Caco-2 (cell line): ENCODE data around the gene DRGX. TPM values are rescaled to one million over a fixed set of nuclear protein-coding genes. Genes with fewer than 3 reads are reported as not detected.

ENCODE experiments used
- BruUV-seq: library from RNA; stranded (reverse); fragments of 400-500 nt; replicated peaks from 2 replicates; lab custom pipeline; 2021; lab: Mats Ljungman, UMichigan
- CTCF ChIA-PET: fragments of 300-600 bp; sonication (Branson Sonifier 250); formaldehyde crosslinking; loops from one replicate; lab custom pipeline; 2022; ENCODE audit warnings: antibody characterized with exemption; lab: Charles Lee
- POLR2A ChIA-PET: fragments of 300-600 bp; sonication (Branson Sonifier 250); formaldehyde crosslinking; loops from one replicate; lab custom pipeline; 2022; ENCODE audit warnings: antibody characterized with exemption; lab: Charles Lee
- DNase-seq, 2 experiments: peaks; one replicate each; pipeline versions ENCODE4 v3.0.0 to v3.0.0-alpha.2; 2020 to 2022
- H3K27me3 ChIP-seq: replicated peaks from 2 replicates; pipeline ENCODE4 v1.6.0; 2011; ENCODE audit warnings: low read length; ENCODE audit not compliant: control insufficient read depth, insufficient read depth
- H3K36me3 ChIP-seq: 2 replicates; pipeline ENCODE4 v1.5.1; 2011; ENCODE audit warnings: low read length; ENCODE audit not compliant: control insufficient read depth, insufficient read depth
- H3K4me1 ChIP-seq: fragments of 250-450 bp; sonication (Bioruptor Pico); 2 replicates; pipeline ENCODE4 v1.5.1; 2020; ENCODE audit warnings: mild to moderate bottlenecking
- H3K4me3 ChIP-seq: 2 replicates; pipeline ENCODE4 v1.5.1; 2011; ENCODE audit warnings: low read depth, mild to moderate bottlenecking, control low read depth, low read length
- H3K9me3 ChIP-seq: fragments of 250-450 bp; sonication (Bioruptor Pico); 2 replicates; pipeline ENCODE4 v1.5.1; 2020; ENCODE audit warnings: mild to moderate bottlenecking, moderate library complexity
- H3K27ac Mint-ChIP-seq: one replicate; pipeline ENCODE4 v1.8.0; 2022; ENCODE audit warnings: mixed read lengths; ENCODE audit not compliant: unreplicated experiment
- H3K27me3 Mint-ChIP-seq: one replicate; pipeline ENCODE4 v1.8.0; 2022; ENCODE audit warnings: mixed read lengths; ENCODE audit not compliant: insufficient read depth, unreplicated experiment
- H3K36me3 Mint-ChIP-seq: one replicate; pipeline ENCODE4 v1.8.0; 2022; ENCODE audit warnings: mild to moderate bottlenecking, mixed read lengths; ENCODE audit not compliant: insufficient read depth, unreplicated experiment
- H3K4me1 Mint-ChIP-seq: one replicate; pipeline ENCODE4 v1.8.0; 2022; ENCODE audit warnings: low read depth, mixed read lengths; ENCODE audit not compliant: unreplicated experiment
- H3K4me3 Mint-ChIP-seq: one replicate; pipeline ENCODE4 v1.8.0; 2022; ENCODE audit warnings: mild to moderate bottlenecking, moderate library complexity, mixed read lengths; ENCODE audit not compliant: unreplicated experiment
- H3K9me3 Mint-ChIP-seq: one replicate; pipeline ENCODE4 v1.8.0; 2022; ENCODE audit warnings: mixed read lengths; ENCODE audit not compliant: unreplicated experiment
- intact Hi-C: fragments of 100-400 bp; cut with micrococcal nuclease; formaldehyde crosslinking; loops from one replicate; pipeline ENCODE4 v1.10.0; 2022; ENCODE audit not compliant: unreplicated experiment
- total RNA-seq: library from RNA; stranded (reverse); gene quantifications from 2 replicates; pipeline ENCODE4 v1.2.3, GENCODE V29; 2022
- TF ChIP-seq, protein P1 (sequence below), 2 experiments: fragments of 200-600 bp in 1 of 2; IDR thresholded peaks; 1 replicate in 1 of 2; 2 replicates in 1 of 2; pipeline versions ENCODE4 v1.5.1 to v1.8.0; 2011 to 2022; ENCODE audit warnings: antibody characterized with exemption in 1 of 2, control low read depth in 1 of 2, inconsistent platforms in 1 of 2, low read depth in 1 of 2, low read length in 1 of 2, mild to moderate bottlenecking in 1 of 2, moderate library complexity in 1 of 2; ENCODE audit not compliant: insufficient read depth in 1 of 2, severe bottlenecking in 1 of 2, unreplicated experiment in 1 of 2

The DRGX gene
- total RNA-seq, 1 experiment from 2014 or later, result not detected

- intact Hi-C loops, result no loop called here
- POLR2A ChIA-PET, result no interaction called here
Measured at GRCh38 chr10:49393757-49394156, 2.1 kb downstream of the DRGX start.

DNA sequence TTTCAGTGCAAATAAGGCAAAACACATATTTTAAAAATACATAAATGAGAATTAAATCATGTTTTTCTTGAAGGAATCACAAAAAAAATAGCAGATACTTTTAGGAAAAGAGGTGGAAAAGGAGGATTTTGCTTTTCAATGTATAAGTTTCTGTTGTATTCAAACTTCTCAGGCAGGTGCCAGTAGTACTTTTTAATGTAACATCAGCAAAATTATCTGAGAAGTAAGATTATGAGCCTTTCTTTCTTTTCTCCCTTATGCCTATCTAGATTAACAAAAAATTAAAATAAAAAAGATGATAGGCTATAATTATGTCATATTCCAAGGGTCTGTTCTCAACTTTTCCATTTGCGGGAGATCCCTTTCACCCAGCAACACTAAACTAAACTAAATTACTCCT is 2.6 kb downstream of the DRGX start:
- BruUV-seq, result no TSS peak
- H3K27me3 Mint-ChIP-seq, result peaks cover 60% of the 10 kb centered on the region

More at GRCh38 chr10:49393757-49394156, 2.1 kb downstream of the DRGX start:
- Mint-ChIP-seq H3K4me3 (no peak overlapping the region), H3K27me3 (peaks cover 61% of the 10 kb centered on the region), H3K9me3 (no peaks in the 10 kb centered on the region), H3K4me1 (no peaks in the 10 kb centered on the region), H3K27ac (no peak overlapping the region), H3K36me3 (no peaks in the 10 kb centered on the region)
- Histone ChIP-seq H3K4me3 (no peak overlapping the region), H3K4me1 (peaks cover 10% of the 10 kb centered on the region; the same call in 1 of the 2 replicates), H3K9me3 (0 out of 2 replicates have a peak, but pooled peaks cover 5% of the 10 kb centered on the region), H3K36me3 (no peaks in the 10 kb centered on the region), H3K27me3 (peaks cover 7% of the 10 kb centered on the region)
- no TSS peak for BruUV-seq
- no peak for DNase-seq
- CTCF ChIA-PET, result no interaction called here
- TF ChIP-seq, protein P1, sequence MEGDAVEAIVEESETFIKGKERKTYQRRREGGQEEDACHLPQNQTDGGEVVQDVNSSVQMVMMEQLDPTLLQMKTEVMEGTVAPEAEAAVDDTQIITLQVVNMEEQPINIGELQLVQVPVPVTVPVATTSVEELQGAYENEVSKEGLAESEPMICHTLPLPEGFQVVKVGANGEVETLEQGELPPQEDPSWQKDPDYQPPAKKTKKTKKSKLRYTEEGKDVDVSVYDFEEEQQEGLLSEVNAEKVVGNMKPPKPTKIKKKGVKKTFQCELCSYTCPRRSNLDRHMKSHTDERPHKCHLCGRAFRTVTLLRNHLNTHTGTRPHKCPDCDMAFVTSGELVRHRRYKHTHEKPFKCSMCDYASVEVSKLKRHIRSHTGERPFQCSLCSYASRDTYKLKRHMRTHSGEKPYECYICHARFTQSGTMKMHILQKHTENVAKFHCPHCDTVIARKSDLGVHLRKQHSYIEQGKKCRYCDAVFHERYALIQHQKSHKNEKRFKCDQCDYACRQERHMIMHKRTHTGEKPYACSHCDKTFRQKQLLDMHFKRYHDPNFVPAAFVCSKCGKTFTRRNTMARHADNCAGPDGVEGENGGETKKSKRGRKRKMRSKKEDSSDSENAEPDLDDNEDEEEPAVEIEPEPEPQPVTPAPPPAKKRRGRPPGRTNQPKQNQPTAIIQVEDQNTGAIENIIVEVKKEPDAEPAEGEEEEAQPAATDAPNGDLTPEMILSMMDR (IDR thresholded peaks at IDR 0.05; ENCODE audit: insufficient read depth in 1 of 2, low read depth in 1 of 2, low read length in 1 of 2, severe bottlenecking in 1 of 2, unreplicated experiment in 1 of 2), result peak; percentile 4 to 37

DNA sequence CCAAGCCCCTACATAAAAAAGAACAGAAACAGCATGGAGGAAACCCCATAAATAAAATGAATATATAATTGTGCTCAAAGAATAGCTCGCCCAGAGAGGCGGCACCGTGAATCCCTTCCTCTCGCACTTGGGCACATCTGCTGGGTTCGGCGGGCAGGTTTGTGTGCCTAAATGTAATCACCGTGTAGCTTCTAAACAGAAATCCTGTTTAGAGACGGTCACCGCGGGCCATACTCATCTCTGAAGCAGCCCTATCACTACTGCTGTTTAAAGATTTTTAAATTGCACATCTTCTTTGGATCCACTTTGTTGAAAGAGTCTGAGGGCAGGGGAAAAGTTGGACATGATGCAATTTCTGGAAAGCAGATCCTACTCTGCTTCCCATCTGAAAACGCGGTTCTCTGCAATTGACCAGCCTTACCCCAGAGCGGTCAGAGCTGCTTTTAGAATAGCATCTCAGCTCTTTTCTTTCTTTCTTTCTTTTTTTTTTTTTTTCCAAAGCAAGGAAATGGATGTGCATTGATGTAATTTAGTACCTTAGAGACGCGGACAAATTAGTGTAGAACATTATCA is 6.4 kb downstream of the DRGX start:
- no TSS peak for BruUV-seq
- no peaks in the 10 kb centered on the region for H3K36me3 Mint-ChIP-seq

More for the DNA sequence above, 2.6 kb downstream of the DRGX start:
- TF ChIP-seq, protein P1 (IDR thresholded peaks at IDR 0.05; ENCODE audit: insufficient read depth in 1 of 2, low read depth in 1 of 2, low read length in 1 of 2, severe bottlenecking in 1 of 2, unreplicated experiment in 1 of 2), result no peak
- intact Hi-C loops, result no loop called here
- Histone ChIP-seq H3K27me3 (peaks cover 7% of the 10 kb centered on the region), H3K4me1 (peaks cover 10% of the 10 kb centered on the region; the same call in 1 of the 2 replicates), H3K4me3 (no peak overlapping the region), H3K9me3 (0 out of 2 replicates have a peak, but pooled peaks cover 5% of the 10 kb centered on the region), H3K36me3 (no peaks in the 10 kb centered on the region)
- no peak overlapping the region for H3K27ac Mint-ChIP-seq
- no peaks in the 10 kb centered on the region for H3K4me1 Mint-ChIP-seq
- H3K9me3 Mint-ChIP-seq, result no peaks in the 10 kb centered on the region
- no peaks in the 10 kb centered on the region for H3K36me3 Mint-ChIP-seq
- DNase-seq, result no peak
- POLR2A ChIA-PET, result no interaction called here
- CTCF ChIA-PET, result no interaction called here
- H3K4me3 Mint-ChIP-seq, result no peak overlapping the region

More for the DNA sequence above, 6.4 kb downstream of the DRGX start:
- Histone ChIP-seq H3K36me3 (no peaks in the 10 kb centered on the region), H3K4me3 (no peak overlapping the region), H3K9me3 (no peaks in the 10 kb centered on the region), H3K4me1 (no peaks in the 10 kb centered on the region), H3K27me3 (peaks cover 4% of the 10 kb centered on the region)
- H3K4me1 Mint-ChIP-seq, result no peaks in the 10 kb centered on the region
- H3K27ac Mint-ChIP-seq, result no peak overlapping the region
- no peak overlapping the region for H3K4me3 Mint-ChIP-seq
- H3K9me3 Mint-ChIP-seq, result no peaks in the 10 kb centered on the region
- intact Hi-C loops, result no loop called here
- peaks cover 49% of the 10 kb centered on the region for H3K27me3 Mint-ChIP-seq
- ChIA-PET POLR2A (no interaction called here), CTCF (interaction anchor here (0.7 to 0.9 kb wide), 2 partner anchors 21 to 149 kb away, joined by 3 to 5 read pairs; partner anchors contain the start of gene ERCC6)
- DNase-seq, result no peak
- TF ChIP-seq, protein P1 (IDR thresholded peaks at IDR 0.05; ENCODE audit: insufficient read depth in 1 of 2, low read depth in 1 of 2, low read length in 1 of 2, severe bottlenecking in 1 of 2, unreplicated experiment in 1 of 2), result no peak
